Stimulated activated CD4-positive, alpha-beta T cell treated with anti-CD3 and anti-CD28 coated beads, Interleukin-12 subunit alpha, Interleukin-12 subunit beta, amount 100 ng/mL, for 4 hours (primary cell): ENCODE measurements around the gene RHEX.

Experiments
- DNase-seq: peaks from one replicate; pipeline ENCODE4 v3.0.0-alpha.2; 2020

RHEX gene

DNA sequence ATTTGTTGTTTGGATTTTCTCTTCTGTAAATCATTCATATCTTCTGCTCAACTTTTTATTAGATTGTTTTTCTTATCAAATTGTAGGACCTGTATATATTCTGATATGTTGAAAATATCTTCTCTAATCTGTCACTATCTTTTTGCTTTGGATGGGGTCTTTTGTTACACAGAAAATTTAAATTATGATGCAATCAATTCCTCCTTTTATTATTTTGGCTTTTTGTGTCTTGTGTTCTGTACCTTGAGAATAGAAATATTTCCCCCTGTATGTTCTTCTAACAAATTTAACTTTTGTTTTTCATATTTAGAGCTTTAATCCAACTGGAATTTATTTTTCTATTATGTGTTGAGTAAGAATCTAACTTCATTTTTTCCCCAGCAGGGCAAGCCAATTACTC, 67.4 kb downstream of the RHEX start:
- no peak for DNase-seq

GRCh38 chr1:206121269-206121668, 68.3 kb downstream of the RHEX start:
- DNase-seq: no peak

DNA sequence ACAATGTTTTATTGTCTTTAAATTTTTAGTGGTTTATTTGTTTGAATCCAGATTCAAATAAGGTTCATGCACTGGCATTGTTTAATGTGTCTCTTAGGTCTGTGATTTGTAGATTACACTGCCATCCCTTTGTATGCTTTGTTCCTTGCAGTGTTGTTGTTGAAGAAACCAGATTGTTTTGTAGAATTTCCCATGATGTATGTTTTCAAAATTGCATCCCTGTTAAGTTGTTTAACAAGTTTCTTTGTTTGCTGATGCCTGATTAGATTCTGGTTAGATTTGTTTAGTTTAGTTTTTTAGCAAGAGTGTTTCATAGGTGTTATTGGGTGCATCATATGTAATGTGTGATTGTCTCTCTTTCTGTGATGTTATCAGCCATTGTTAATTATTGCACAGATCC, 69.7 kb downstream of the RHEX start:
- no peak for DNase-seq

DNA sequence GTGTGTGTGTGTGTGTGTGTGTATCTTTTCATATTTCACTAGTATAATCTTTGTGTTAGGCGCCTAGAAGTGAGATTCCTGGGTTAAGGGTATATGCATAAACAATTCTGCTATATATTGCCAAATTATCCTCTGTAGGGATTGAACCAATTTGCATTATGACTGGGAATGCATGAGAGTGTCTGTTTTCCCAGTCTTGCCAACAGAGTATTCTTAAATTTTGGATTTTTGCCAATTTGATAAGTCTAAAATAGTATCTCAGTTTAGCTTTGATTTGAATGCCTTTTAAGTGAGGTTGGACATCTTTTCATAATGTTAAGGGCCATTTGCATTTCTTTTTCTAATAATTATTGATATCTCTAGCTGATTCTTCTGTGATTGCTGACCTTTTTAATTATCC, 72.4 kb downstream of the RHEX start:
- no peak for DNase-seq

- DNase-seq: no peak
These were observed 74.4 kb downstream of the RHEX start for GRCh38 chr1:206127336-206127735.

DNA sequence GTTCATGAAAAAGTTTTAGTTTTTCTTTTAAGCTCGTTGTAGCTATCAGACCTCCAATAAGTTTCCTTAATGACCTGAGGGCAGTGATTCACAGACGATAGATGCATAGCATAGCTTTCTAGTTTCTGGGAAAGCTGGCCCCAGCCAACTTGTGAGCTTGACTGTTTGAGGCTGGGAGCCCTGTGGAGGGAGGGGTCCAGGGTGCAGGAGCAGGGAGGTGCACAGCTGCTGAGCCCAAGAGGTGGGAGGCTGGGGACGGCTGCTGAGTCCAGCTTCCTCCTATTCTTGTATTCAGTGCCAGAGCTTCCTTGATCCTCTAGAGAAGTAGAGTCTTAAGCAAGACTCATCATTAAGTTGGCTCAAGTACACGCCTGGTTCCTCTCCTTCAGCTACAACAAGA, 75.2 kb downstream of the RHEX start:
- no peak for DNase-seq

DNA sequence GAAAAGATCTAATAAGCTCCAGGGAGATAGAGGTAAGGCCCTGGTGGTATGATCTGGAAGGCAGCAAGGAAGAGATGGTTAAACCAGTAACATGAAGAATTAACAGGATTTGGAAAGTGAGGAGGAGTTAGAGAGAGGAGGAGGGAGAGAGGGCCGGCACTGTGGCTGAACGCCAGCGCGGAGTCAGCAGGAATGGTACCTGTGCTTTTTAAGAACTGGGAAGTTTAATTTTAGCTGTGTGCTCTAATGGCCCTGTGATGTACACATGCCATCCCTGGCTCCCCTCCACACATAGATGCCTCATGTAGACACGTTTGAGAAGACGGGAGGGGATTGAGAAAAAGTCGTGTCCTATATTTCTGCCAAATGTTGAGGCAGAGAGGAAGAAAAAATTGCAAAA, 78.1 kb downstream of the RHEX start:
- no peak for DNase-seq

- DNase-seq: no peak
These were observed 80.9 kb downstream of the RHEX start for GRCh38 chr1:206133751-206134415.

- no peak for DNase-seq
These were observed 82.3 kb downstream of the RHEX start for GRCh38 chr1:206135248-206135647.

DNA sequence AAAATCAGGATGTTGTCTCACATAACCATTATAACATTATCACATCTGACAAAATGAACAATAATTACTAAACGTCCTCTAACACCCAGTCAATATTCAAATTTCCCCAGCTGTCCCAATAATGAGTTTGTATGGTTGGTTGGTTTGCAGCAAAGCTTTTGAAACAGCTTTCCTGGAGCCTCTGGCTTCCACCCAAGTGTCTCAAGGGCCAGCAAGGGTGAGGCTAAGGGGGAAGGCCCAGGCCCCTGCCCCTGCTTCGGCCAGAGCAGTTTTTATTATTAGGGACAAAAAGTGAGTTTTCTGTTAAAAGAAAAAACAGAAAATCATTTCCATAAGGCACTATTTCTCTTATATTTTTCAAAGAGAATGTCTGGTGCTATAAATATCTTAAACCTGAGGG, 83.3 kb downstream of the RHEX start:
- no peak for DNase-seq

DNA sequence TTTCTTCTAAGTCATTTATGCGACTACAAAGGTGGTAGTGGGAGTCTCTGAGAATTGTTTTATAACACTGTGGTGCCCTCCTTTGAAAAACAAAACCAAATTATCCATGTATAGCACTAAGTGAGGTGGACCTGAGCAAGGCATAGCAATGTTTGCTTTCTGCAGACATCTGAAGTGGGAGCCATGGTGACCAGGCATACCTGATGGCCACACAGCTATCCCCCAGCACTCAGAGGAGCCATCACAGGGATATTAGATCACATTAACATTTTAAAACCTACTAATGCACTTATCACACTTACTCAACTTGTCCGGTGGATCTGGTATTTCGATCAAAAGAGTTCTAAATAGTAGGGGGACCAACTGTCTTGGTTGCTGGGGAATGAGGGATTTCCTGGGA, 89.0 kb downstream of the RHEX start:
- no peak for DNase-seq

DNA sequence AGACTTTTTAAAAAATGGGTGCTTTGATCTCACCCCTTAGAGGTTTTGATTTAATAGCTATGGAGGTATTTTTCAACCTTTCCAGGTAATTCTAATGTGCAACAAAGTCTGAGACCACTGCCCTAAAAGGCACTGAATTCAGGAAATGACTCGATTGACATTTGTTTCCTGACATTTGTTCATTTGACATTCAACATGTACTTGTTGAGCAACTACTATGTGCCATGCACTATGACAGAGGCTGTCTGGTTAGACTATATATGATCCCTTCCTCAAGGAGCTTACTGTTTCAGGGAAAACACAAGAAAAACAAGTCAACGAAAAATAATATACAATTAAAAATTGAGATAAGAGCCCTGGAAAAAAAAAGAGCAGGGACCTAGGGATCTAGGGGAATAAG, 89.8 kb downstream of the RHEX start:
- no peak for DNase-seq

- DNase-seq: no peak
These were observed 90.7 kb downstream of the RHEX start for GRCh38 chr1:206143537-206144172.

DNA sequence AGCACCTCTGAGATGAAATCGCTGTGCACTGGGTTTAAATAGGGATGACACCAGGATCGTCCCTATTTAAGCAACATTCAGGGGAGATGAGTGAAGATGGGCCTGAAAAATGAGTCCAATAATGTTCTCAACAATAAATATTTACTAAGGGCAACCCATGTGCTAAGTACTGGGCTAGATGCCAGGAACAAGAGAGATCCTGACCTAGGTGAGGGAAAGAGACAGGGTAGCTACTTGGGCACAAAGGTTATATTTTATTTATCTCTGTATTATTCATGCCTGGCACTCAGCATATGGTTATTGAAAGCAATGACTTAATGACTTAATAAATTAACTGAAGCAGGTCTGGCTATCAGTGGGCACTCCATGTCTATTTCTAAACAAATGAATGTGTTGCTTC, 91.6 kb downstream of the RHEX start:
- DNase-seq: no peak

DNA sequence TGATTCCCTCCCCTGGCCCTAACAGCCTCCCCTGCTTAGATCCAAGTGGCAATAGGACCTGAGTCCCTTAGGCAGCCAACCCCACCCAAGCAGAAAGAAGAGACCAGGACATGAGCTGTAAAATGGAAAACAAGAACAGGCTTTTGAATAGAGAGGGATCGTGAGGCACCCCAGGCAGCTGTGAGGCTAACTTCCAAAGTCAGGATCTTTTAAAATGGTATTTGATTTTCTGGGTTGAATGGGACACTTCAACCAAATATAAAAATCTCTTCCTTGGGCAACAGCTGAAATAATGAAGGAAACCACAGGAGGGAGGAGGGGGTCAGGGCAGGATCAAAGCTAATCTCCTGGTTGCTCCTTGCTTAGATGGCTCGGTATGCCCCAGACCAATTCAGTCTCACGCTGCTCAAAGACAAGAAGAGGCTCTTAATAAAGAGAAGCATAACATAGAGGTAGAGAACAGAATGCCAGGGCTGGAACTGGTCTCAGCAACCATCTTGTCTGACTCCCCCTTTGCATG, 92.9 kb downstream of the RHEX start:
- no peak for DNase-seq
